OCI-LY1 (cell line): ENCODE measurements around the gene ATP6V0A1.

ENCODE experiments used
- H2AFZ ChIP-seq: fragments of 200-600 bp; sonication (generic), shearing (Covaris generic); 2 replicates; pipeline ENCODE4 v1.6.0; 2014; ENCODE audit warnings: antibody characterized with exemption, mild to moderate bottlenecking, low read length
- H3F3A ChIP-seq: fragments of 200-600 bp; sonication (generic), shearing (Covaris generic); 2 replicates; pipeline ENCODE4 v1.6.0; 2014; ENCODE audit warnings: mild to moderate bottlenecking, antibody characterized with exemption, low read length, moderate library complexity; ENCODE audit not compliant: insufficient read depth
- H3K27ac ChIP-seq: fragments of 200-600 bp; sonication (generic); 2 replicates; pipeline ENCODE4 v1.5.1; 2014; ENCODE audit warnings: low read length, mixed run types, mild to moderate bottlenecking, low read depth; ENCODE audit not compliant: poor library complexity, severe bottlenecking
- H3K27me3 ChIP-seq: fragments of 200-600 bp; sonication (generic); 2 replicates; pipeline ENCODE4 v1.6.0; 2014; ENCODE audit warnings: antibody characterized with exemption, mild to moderate bottlenecking, low read length, moderate library complexity; ENCODE audit not compliant: insufficient read depth
- H3K36me3 ChIP-seq: fragments of 200-600 bp; sonication (generic); 2 replicates; pipeline ENCODE4 v1.6.1; 2014; ENCODE audit warnings: mild to moderate bottlenecking, antibody characterized with exemption, low read length, moderate library complexity, mixed read lengths; ENCODE audit not compliant: insufficient read depth
- H3K4me1 ChIP-seq: fragments of 200-600 bp; sonication (generic); 2 replicates; pipeline ENCODE4 v1.5.1; 2014; ENCODE audit warnings: mild to moderate bottlenecking, low read length, moderate library complexity; ENCODE audit not compliant: insufficient read depth, severe bottlenecking
- H3K4me2 ChIP-seq: fragments of 200-600 bp; sonication (generic), shearing (Covaris generic); 2 replicates; pipeline ENCODE4 v1.6.1; 2014; ENCODE audit warnings: low read length
- H3K4me3 ChIP-seq: fragments of 200-600 bp; sonication (generic); 2 replicates; pipeline ENCODE4 v1.5.1; 2014; ENCODE audit warnings: low read length, low read depth, mild to moderate bottlenecking, mixed read lengths; ENCODE audit not compliant: poor library complexity, severe bottlenecking
- H3K79me2 ChIP-seq: fragments of 200-600 bp; shearing (Covaris generic); 2 replicates; pipeline ENCODE4 v1.6.1; 2016; ENCODE audit warnings: mixed run types, low read length, mixed read lengths; ENCODE audit not compliant: insufficient read depth
- H3K9ac ChIP-seq: fragments of 200-600 bp; sonication (generic), shearing (Covaris generic); 2 replicates; pipeline ENCODE4 v1.6.1; 2014; ENCODE audit warnings: mild to moderate bottlenecking, low read length, mixed read lengths
- H3K9me2 ChIP-seq: fragments of 200-600 bp; sonication (generic), shearing (Covaris generic); 2 replicates; pipeline ENCODE4 v1.6.1; 2014; ENCODE audit warnings: low read depth, mild to moderate bottlenecking, low read length, mixed read lengths
- H3K9me3 ChIP-seq: fragments of 200-600 bp; shearing (Covaris generic); 2 replicates; pipeline ENCODE4 v1.6.1; 2014; ENCODE audit warnings: low read length, mixed read lengths
- H4K20me1 ChIP-seq: fragments of 200-600 bp; sonication (generic), shearing (Covaris generic); 2 replicates; pipeline ENCODE4 v1.6.0; 2016; ENCODE audit warnings: mild to moderate bottlenecking, low read length; ENCODE audit not compliant: insufficient read depth
- EZH2 ChIP-seq: fragments of 200-600 bp; sonication (generic), shearing (Covaris generic); IDR thresholded peaks from 2 replicates; pipeline ENCODE4 v1.8.0; 2017; ENCODE audit warnings: borderline replicate concordance, mixed run types, mild to moderate bottlenecking, antibody characterized with exemption, low read length, moderate library complexity, mixed read lengths
- TF ChIP-seq, protein P1 (sequence below): fragments of 200-600 bp; sonication (generic), shearing (Covaris generic); IDR thresholded peaks from 2 replicates; pipeline ENCODE4 v1.5.1; 2017; ENCODE audit warnings: mild to moderate bottlenecking, antibody characterized with exemption, low read length, moderate library complexity, mixed read lengths

ATP6V0A1 gene

DNA sequence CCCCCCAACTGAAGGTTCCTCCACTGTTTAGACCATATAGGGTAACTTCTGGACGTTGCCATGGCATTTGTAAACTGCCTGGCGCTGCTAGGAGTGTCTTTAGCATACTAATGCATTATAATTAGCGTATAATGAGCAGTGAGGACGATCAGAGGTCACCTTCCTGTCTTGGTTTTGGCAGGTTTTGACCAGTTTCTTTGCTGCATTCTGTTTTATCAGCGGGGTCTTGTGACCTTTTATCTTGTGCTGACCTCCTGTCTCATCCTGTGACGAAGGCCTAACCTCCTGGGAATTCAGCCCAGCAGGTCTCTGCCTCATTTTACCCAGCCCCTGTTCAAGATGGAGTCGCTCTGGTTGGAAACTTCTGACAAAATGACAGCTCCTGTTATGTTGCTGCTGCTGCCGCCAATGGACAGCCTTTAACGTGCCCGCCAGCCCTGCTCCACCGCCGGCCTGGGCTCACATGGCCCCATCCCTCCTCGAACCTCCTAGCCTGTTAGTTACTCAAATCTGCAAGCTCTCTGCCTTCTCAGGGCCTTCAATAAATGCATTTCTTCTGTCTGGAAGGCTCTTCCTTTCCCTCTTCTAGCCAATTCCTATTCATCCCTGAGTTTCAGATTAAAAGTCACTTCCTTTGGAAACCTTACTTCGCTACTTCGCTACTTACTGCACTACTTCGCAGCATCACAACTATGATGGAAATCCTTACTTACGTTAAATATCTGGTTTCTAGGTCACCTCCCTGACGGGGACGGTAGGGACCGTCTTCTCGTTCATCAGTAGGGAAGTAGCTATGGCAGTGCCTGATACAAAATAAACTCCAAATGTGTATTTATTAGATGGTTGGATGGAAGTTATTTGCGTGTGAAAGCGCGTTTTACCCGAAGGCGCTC is 76.7 kb downstream of the ATP6V0A1 start:
- Histone ChIP-seq H3K9me2 (no peaks in the 10 kb centered on the region), H3K79me2 (no peaks in the 10 kb centered on the region), H2AFZ (0 out of 2 replicates have a peak overlapping the region, but pooled peaks have one; percentile 32), H3K27ac (peak overlapping the region; percentile 79), H3K9me3 (no peaks in the 10 kb centered on the region), H3K36me3 (peaks cover 7% of the 10 kb centered on the region), H3K9ac (peak overlapping the region; percentile 68), H3K4me2 (peak overlapping the region; percentile 87), H4K20me1 (no peaks in the 10 kb centered on the region), H3K4me1 (peaks cover 35% of the 10 kb centered on the region), H3F3A (no peaks in the 10 kb centered on the region), H3K27me3 (no peaks in the 10 kb centered on the region), H3K4me3 (peak overlapping the region; percentile 70)
- TF ChIP-seq, protein P1, sequence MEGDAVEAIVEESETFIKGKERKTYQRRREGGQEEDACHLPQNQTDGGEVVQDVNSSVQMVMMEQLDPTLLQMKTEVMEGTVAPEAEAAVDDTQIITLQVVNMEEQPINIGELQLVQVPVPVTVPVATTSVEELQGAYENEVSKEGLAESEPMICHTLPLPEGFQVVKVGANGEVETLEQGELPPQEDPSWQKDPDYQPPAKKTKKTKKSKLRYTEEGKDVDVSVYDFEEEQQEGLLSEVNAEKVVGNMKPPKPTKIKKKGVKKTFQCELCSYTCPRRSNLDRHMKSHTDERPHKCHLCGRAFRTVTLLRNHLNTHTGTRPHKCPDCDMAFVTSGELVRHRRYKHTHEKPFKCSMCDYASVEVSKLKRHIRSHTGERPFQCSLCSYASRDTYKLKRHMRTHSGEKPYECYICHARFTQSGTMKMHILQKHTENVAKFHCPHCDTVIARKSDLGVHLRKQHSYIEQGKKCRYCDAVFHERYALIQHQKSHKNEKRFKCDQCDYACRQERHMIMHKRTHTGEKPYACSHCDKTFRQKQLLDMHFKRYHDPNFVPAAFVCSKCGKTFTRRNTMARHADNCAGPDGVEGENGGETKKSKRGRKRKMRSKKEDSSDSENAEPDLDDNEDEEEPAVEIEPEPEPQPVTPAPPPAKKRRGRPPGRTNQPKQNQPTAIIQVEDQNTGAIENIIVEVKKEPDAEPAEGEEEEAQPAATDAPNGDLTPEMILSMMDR, result no peak
- no peak for TF ChIP-seq EZH2

DNA sequence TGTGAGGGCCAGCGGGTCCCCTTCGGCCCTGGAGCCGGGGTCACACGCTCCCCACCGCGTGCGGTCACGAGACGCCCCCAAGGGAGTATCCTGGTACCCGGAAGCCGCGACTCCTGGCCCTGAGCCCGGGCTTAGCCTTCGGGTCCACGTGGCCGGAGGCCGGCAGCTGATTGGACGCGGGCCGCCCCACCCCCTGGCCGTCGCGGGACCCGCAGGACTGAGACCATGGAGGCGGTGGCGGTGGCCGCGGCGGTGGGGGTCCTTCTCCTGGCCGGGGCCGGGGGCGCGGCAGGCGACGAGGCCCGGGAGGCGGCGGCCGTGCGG is 77.3 kb downstream of the ATP6V0A1 start, which contains the start of gene NAGLU:
NAGLU (plus strand) TSS at position 194 of the 324 bp plus-strand sequence; CDS start at position 226, 32 bp downstream.
- Histone ChIP-seq H3K27ac (peak within 1 kb of the TSS; percentile 79), H3K4me2 (peak within 1 kb of the TSS; percentile 87), H2AFZ (0 out of 2 replicates have a peak within 1 kb of the TSS, but pooled peaks have one; percentile 32)

DNA sequence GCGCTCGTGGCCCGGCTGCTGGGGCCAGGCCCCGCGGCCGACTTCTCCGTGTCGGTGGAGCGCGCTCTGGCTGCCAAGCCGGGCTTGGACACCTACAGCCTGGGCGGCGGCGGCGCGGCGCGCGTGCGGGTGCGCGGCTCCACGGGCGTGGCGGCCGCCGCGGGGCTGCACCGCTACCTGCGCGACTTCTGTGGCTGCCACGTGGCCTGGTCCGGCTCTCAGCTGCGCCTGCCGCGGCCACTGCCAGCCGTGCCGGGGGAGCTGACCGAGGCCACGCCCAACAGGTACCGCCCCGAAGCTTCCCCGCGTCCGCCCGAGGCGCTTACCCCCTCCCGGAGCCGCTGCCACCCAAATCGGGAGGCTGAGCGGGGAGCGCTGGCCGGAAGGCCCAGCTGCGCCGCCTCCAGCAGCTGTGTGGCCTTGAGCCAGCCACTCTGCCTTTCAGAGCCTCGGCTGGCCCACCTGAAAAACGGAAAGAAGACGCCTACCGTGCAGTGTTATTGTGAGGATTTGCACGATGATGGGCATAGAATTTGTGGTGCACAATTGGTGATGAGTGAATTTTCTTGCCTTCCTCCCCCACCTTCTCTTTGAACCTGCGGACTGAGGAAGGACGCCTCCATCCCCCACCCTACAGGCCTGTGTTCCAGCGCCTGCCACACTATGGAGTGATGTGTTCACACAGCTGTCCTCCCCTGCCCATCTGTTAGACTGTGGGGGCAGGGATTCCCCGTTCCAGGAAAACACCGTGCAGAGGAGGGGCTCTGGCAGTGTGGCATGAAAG is 77.9 kb downstream of the ATP6V0A1 start:
- H3F3A ChIP-seq, result no peaks in the 10 kb centered on the region
- peaks cover 16% of the 10 kb centered on the region for H3K36me3 ChIP-seq
- no peaks in the 10 kb centered on the region for H3K27me3 ChIP-seq
- H3K4me3 ChIP-seq, result peak overlapping the region; percentile 70
- H3K9ac ChIP-seq, result peak overlapping the region; percentile 63
- peak overlapping the region; percentile 82 for H3K4me2 ChIP-seq
- no peak overlapping the region for H2AFZ ChIP-seq
- no peaks in the 10 kb centered on the region for H3K79me2 ChIP-seq
- H3K27ac ChIP-seq, result peak overlapping the region; percentile 65
- H4K20me1 ChIP-seq, result no peaks in the 10 kb centered on the region
- H3K4me1 ChIP-seq, result peaks cover 24% of the 10 kb centered on the region
- H3K9me2 ChIP-seq, result no peaks in the 10 kb centered on the region
- TF ChIP-seq, protein P1, result no peak
- TF ChIP-seq EZH2, result no peak
- H3K9me3 ChIP-seq, result no peaks in the 10 kb centered on the region

More for the DNA sequence above, 77.3 kb downstream of the ATP6V0A1 start, which contains the start of gene NAGLU:
- Histone ChIP-seq H3K27me3 (no peaks in the 10 kb centered on the region), H3F3A (no peaks in the 10 kb centered on the region), H3K4me3 (peak within 1 kb of the TSS; percentile 70), H4K20me1 (no peaks in the 10 kb centered on the region), H3K79me2 (no peaks in the 10 kb centered on the region), H3K9me2 (no peaks in the 10 kb centered on the region), H3K36me3 (peaks cover 10% of the 10 kb centered on the region), H3K4me1 (peaks cover 29% of the 10 kb centered on the region), H3K9ac (peak within 1 kb of the TSS; percentile 68), H3K9me3 (no peaks in the 10 kb centered on the region)
- no peak for TF ChIP-seq EZH2
- TF ChIP-seq, protein P1, result no peak
